Stimulated activated CD4-positive, alpha-beta T cell treated with anti-CD3 and anti-CD28 coated beads, Interleukin-1b, Interleukin-23, amount 100 ng/mL, for 1 hour (primary cell): ENCODE data around the gene CCDC158.
A peak's percentile ranks its signal among the peaks of the same experiment; 100 is the strongest.
"Not testable (repeated sequence)": the region's sequence is repeated elsewhere in the genome, so short reads cannot be mapped to it uniquely, and the experiment has no call there.

Experiments used
- DNase-seq, 2 donors: peaks; one replicate each; pipeline ENCODE4 v3.0.0-alpha.2; 2020; ENCODE audit warnings: low read depth in 2 of 2

The CCDC158 gene

DNA sequence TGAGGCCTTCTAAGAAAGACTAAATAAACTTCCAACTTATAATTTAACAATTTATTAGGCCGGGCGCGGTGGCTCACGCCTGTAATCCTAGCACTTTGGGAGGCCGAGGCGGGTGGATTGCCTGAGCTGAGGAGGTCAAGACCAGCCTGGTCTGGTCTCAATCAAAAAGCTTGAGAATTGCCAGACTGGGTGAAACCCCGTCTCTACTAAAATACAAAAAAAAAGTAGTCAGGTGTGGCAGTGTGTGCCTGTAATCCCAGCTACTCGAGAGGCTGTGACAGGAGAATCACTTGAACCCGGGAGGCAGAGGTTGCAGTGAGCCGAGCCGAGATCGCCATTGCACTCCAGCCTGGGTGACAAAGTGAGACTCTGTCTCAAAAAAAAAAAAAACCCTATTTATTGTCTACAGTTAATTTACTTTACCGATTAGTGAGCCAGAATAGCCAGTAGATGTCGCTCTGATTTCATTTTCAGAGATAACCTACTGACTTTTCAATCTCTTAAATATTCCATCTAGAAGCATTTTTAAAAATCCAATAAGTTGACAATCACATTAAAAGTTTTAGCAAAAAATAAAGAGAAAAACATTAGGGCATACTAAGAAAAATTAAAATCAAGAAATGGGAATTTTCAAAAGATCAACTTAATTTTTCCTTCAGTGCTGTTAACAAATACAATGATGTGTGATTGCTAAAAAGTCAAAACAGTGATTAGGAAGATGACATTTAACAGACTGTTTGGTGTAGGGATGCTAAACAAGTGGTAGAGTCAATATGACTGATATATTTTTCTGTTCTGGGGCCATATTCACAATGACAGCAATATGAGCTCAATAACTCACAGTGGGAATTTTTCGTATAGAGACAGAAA, 9.8 kb upstream of the CCDC158 start:
- DNase-seq, result no peak

- DNase-seq, result no peak
Measured at GRCh38 chr4:76429636-76430035, 8.7 kb upstream of the CCDC158 start.

DNA sequence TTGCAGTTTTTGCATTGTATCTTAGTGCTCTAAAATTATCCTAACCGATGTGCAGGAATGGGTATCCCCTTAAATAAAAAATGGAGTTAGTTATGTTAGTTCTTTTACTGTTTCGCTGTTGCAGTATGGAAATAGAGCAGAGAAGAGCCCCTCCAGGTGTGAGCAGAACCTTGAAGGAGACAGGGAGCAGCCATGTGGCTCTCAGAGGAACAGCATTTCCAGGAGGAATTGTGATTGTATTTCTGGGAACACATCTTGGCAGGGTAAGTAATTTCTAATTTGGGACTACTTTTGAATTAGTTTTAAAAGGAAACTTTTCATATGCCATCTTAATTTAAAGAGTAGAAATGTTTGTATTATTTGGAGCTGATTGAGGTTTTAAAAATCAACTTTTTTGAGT, 5.3 kb upstream of the CCDC158 start:
- no peak for DNase-seq

DNA sequence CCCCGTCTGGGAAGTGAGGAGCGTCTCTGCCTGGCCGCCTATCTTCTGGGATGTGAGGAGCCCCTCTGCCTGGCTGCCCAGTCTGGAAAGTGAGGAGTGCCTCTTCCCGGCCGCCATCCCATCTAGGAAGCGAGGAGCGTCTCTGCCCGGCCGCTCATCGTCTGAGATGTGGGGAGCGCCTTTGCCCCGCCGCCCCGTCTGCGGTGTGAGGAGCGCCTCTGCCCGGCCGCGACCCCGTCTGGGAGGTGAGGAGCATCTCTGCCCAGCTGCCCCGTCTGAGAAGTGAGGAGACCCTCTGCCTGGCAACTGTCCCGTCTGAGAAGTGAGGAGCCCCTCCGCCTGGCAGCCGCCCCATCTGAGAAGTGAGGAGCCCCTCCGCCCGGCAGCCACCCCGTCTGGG, 2.2 kb upstream of the CCDC158 start:
- DNase-seq, result not testable (repeated sequence)

- DNase-seq, result no peak
Measured at GRCh38 chr4:76420188-76420761, 666 bp downstream of the CCDC158 start.

DNA sequence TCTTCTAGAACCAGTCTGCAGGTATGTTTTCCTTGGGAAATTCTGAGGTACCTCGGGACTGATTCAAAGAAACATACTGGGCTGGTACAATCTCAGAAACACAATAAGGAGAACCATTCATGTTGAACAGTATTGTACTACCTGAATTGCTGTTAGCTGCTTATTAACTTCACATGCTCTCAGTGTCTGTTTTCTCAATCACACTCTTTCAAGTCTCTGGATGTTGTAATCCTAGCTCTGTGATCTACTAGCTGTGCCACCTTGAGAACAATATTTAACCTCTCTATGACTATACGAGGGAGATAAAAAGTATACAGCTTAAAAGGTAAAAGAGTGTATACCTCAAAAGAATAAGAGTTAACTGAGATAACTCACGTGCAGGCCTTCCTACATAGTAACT, 10.3 kb downstream of the CCDC158 start:
- DNase-seq, result no peak

DNA sequence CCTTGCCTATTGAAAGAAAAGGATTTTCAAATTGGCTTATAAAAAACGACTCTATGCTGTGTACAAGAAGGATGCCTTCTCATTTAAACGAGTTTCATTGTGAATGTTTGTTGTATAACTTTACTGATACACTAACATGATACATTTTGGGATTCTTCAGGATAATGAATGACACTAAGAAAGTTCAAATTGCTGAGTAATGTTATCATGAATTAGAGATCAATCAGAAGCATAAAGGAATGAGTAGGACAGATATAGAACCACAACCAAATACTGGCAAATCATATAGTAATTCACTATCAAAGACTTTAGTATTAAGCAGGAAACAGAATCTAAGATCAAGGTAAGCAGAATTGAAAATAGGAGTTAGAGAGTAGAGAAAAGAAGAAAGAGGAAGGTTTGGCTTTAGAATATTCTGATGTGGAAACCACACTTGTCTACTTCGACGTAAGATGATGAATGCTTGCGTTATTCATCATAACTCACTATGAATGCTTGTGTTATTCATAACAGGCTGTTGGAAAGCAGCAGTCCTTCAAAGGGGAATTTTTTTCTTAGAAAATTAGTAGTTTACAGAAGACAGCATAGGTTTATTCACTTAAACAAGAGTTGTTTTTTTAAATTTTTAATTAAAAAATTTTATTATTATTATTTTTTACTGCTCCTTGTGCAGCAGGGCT, 13.4 kb downstream of the CCDC158 start:
- DNase-seq, result no peak

DNA sequence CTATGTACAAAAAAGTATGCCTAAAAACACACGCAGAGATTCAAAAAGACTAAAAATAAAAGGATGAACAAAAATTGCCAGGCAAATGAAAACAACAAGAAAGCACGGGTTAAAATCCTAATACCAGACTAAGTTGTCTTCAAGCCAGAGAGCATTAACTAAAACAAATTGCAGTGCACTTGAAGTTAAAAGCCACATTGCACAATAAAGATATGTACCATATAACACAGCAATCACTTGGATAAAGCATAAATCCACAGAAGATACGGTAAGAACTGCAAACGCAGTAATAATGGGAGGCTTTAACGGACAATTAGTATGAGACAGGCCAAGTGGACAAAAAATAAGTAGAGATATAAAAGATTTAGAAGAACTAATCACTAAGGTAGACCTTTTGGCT, 14.9 kb downstream of the CCDC158 start:
- DNase-seq, result no peak

- DNase-seq, result no peak
Measured at GRCh38 chr4:76401654-76402053, 19.3 kb downstream of the CCDC158 start.

DNA sequence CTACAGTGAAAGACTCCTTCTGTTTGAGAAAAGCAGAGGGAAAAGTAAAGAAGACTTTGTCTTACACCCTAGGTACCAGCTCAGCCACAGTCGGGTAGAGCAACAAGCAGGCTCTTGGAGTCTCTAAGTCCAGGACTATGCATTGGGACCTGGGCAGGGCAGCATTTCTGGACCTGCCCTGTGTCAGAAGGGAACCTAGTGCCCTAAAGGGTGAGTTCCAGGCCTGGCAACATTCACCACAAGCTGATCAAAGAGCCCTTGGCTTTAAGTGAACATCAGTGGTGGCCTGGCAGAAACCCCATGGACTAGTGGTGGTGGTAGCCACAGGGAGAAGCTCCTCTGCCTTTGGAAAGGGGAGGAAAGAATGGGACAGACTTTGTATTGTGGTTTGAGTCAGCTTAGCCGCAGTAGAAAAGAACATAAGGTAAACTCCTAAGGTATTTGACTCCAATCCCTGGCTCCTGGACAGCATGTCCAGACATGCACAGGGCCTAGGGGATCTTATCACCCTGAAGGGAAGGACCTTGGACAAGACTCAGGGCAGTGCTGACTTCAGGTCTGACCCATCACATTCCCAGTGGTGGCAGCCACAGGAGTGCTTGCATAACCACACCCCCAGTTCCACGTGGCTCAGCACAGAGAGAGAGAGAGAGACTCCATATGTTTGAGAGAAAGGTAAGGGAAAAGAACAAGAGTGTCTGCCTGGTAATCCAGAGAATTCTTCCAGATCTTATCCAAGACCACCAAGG, 32.6 kb downstream of the CCDC158 start:
- DNase-seq, result no peak

GRCh38 chr4:76386566-76387305, 34.2 kb downstream of the CCDC158 start:
- no peak for DNase-seq

DNA sequence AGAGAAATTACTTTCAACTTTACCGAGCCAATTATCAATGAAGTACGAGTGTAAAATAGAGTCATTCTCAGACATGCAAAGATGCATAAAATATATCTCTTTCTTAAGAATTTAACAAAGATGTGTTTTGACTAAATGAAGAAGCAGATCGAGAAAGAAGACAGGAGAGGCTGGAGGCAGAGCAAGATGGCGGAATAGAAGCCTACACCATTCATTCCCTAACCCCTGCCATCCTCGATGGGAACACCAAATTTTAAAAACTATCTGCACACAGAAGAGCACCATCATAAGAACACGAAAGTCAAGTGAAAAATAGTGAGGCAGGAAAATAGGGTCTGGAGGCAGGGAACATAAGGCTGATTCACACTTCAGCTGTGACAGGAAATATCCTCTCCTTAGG, 35.0 kb downstream of the CCDC158 start:
- no peak for DNase-seq

GRCh38 chr4:76384052-76384451, 36.9 kb downstream of the CCDC158 start:
- no peak for DNase-seq

DNA sequence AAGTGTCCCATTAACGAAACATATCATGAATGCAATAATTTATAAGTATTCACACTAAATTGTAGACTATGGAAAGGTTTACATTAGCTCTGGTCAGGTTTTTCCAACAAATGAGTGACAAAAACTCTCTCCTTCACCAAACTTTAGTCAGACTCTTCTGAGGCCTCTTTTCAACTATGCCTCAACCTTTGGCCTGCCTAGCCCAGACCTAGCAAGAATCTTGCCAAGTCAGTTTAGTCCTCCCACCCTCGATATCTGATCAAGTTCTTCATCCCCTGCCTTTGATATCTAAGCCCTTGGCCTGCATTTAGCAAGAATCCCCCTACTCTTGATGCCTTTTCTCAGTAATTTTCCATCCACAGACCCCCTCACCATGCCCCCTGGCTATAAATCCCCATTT, 37.9 kb downstream of the CCDC158 start:
- DNase-seq, result no peak

GRCh38 chr4:76381986-76382385, 39.0 kb downstream of the CCDC158 start:
- no peak for DNase-seq

GRCh38 chr4:76380561-76380960, 40.4 kb downstream of the CCDC158 start:
- DNase-seq, result no peak

- peak in 1 of 2 donors; percentile 20 for DNase-seq
Measured at GRCh38 chr4:76377911-76378310, 43.0 kb downstream of the CCDC158 start.

DNA sequence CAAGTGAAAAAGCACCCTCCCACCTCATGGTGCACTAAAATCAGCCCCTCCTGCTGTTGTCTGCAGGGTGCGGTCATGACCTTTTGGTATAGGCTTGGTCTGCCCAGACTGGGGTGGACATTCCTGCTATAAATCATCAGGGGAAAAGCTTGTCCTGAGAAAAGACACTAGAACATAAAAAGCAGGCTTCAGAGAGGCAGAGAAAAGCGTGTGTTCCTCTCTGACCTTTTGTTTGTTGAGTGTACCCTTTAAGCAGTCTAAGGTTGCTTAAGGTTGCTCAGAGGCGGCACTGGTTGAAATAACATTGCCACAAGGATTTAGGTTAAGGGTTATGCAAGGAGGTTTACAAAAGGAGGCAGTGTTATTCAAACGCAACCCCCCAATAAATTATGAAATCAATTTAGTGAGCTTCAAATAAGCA, 43.5 kb downstream of the CCDC158 start:
- DNase-seq, result no peak

- DNase-seq, result no peak
Measured at GRCh38 chr4:76376534-76376933, 44.4 kb downstream of the CCDC158 start.

DNA sequence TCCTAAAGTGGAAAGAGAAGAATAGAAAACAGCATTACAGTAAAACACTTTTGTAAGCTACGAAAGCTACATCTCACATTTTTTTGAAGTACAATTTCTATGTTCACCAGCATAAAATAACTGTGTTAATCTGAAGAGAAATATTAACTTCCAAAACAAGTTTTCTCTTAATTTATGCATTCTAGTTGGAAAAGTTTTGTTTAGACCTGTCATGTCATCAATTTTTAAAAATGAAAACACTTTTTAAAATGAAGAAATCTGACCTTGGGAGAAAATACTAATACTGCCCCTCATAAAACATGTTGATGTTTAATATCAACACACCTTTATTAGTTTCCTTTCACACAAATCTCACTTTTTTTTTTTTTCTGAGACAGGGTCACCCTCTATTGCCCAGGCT, 45.2 kb downstream of the CCDC158 start:
- DNase-seq, result no peak

DNA sequence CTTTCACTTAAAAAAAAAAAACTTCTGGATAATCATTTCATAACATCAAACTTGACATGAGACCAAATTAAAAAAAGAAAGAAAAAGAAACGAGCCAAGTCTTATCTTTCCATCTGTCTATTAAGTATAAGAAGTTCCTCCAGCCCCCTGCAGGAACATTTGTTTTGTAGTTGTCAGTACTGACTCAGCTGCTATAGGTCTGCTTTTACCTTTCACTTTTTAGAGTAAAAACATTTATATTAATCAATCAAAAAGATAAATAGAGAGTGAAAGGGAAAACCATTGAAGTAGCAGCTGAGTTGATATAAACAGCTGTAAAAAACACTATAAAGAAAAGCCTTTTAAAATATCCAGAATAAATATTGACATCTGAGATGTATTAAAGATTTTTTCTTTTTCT, 46.1 kb downstream of the CCDC158 start:
- no peak for DNase-seq
